HCT116 (cell line): ENCODE results near the gene SOX6. TPM values are rescaled to one million over a fixed set of nuclear protein-coding genes. Genes with fewer than 3 reads are reported as not detected.

Experiments
- ATAC-seq: fragments of 200-7000 bp; cut with Tn5 transposase; 2 replicates; pipeline ENCODE4 v1.9.1; 2020; ENCODE audit warnings: mild to moderate bottlenecking, moderate library complexity
- BruUV-seq: library from RNA; stranded (reverse); fragments of 400-500 nt; replicated peaks from 2 replicates; lab custom pipeline; 2021; lab: Mats Ljungman, UMichigan
- CTCF ChIA-PET: fragments of 300-600 bp; sonication (Branson Sonifier 250); formaldehyde crosslinking; loops from one replicate; lab custom pipeline; 2021; ENCODE audit warnings: antibody characterized with exemption; lab: Charles Lee
- POLR2A ChIA-PET: fragments of 300-600, 350-600 bp; sonication (Branson Sonifier 250); formaldehyde crosslinking; loops from one replicate; lab custom pipeline; 2021; ENCODE audit warnings: antibody characterized with exemption; lab: Charles Lee
- RAD21 ChIA-PET, 2 experiments: fragments of 300-600 bp; sonication (Branson Sonifier 250); formaldehyde crosslinking; loops; one replicate each; lab custom pipeline; 2023; ENCODE audit warnings: low total read pairs in 2 of 2; ENCODE audit not compliant: uncharacterized antibody in 2 of 2, unreplicated experiment in 2 of 2, low non-redundant PET in 1 of 2; lab: Charles Lee
- DNase-seq: peaks from one replicate; pipeline ENCODE4 v3.0.0-alpha.2; 2010; ENCODE audit warnings: low read depth, low spot score
- H2AFZ ChIP-seq: fragments of 200-600 bp; shearing (Covaris generic), sonication (generic); 2 replicates; pipeline ENCODE4 v1.6.1; 2017; ENCODE audit warnings: low read depth, mixed run types, mixed read lengths, antibody characterized with exemption, low read length; ENCODE audit not compliant: poor library complexity, severe bottlenecking
- H3K27ac ChIP-seq: 2 replicates; pipeline ENCODE4 v1.5.1; 2012; ENCODE audit warnings: low read depth, low read length
- H3K27me3 ChIP-seq: fragments of 200-600 bp; sonication (generic); 2 replicates; pipeline ENCODE4 v1.6.1; 2016; ENCODE audit warnings: mixed run types, low read length, mixed read lengths; ENCODE audit not compliant: insufficient read depth
- H3K36me3 ChIP-seq, 2 experiments: fragments of 200-500 bp in 1 of 2; fragments of 200-600 bp in 1 of 2; sonication (Bioruptor generic) in 1 of 2; sonication (generic) in 1 of 2; 2 replicates each; pipeline versions ENCODE4 v1.5.1 to v1.6.1; 2014 to 2016; ENCODE audit warnings: low read length in 2 of 2, inconsistent platforms in 1 of 2, mixed read lengths in 1 of 2, mixed run types in 1 of 2; ENCODE audit not compliant: insufficient read depth in 2 of 2, control insufficient read depth in 1 of 2
- H3K4me1 ChIP-seq, 2 experiments: fragments of 200-600 bp in 1 of 2; sonication (generic) in 1 of 2; 2 replicates each; pipeline versions ENCODE4 v1.5.1 to v1.6.1; 2012 to 2017; ENCODE audit warnings: low read length in 2 of 2, inconsistent platforms in 1 of 2, mild to moderate bottlenecking in 1 of 2, mixed read lengths in 1 of 2, mixed run types in 1 of 2, moderate library complexity in 1 of 2; ENCODE audit not compliant: insufficient read depth in 2 of 2, control insufficient read depth in 1 of 2
- H3K4me2 ChIP-seq: fragments of 200-600 bp; sonication (generic); 2 replicates; pipeline ENCODE4 v1.6.1; 2017; ENCODE audit warnings: mixed run types, low read length, mixed read lengths
- H3K4me3 ChIP-seq, 2 experiments: fragments of 200-600 bp in 1 of 2; sonication (generic) in 1 of 2; replicated peaks in 1 of 2; 2 replicates each; pipeline ENCODE4 v1.5.1; 2011 to 2016; ENCODE audit warnings: low read length in 2 of 2, control low read depth in 1 of 2, low read depth in 1 of 2, mild to moderate bottlenecking in 1 of 2, mixed read lengths in 1 of 2, mixed run types in 1 of 2
- H3K79me2 ChIP-seq: fragments of 200-600 bp; sonication (generic); 2 replicates; pipeline ENCODE4 v1.6.1; 2017; ENCODE audit warnings: mild to moderate bottlenecking, mixed run types, low read length, moderate library complexity, mixed read lengths; ENCODE audit not compliant: insufficient read depth
- H3K9ac ChIP-seq: fragments of 200-600 bp; sonication (generic); 2 replicates; pipeline ENCODE4 v1.6.1; 2016; ENCODE audit warnings: low read length, mixed read lengths
- H3K9me2 ChIP-seq: fragments of 200-600 bp; sonication (generic), shearing (Covaris generic); 2 replicates; pipeline ENCODE4 v1.6.1; 2017; ENCODE audit warnings: mixed run types, mild to moderate bottlenecking, moderate library complexity; ENCODE audit not compliant: insufficient read depth
- H3K9me3 ChIP-seq, 2 experiments: fragments of 200-500 bp in 1 of 2; fragments of 200-600 bp in 1 of 2; sonication (Bioruptor generic) in 1 of 2; sonication (generic) in 1 of 2; 2 replicates each; pipeline ENCODE4 v1.6.1; 2014 to 2017; ENCODE audit warnings: low read length in 2 of 2, mixed read lengths in 2 of 2, inconsistent platforms in 1 of 2, low read depth in 1 of 2, mild to moderate bottlenecking in 1 of 2, mixed run types in 1 of 2, moderate library complexity in 1 of 2; ENCODE audit not compliant: control insufficient read depth in 1 of 2, insufficient read depth in 1 of 2
- H4K20me1 ChIP-seq: fragments of 200-600 bp; sonication (generic), shearing (Covaris generic); 2 replicates; pipeline ENCODE4 v1.6.1; 2017; ENCODE audit warnings: mixed run types, mild to moderate bottlenecking, moderate library complexity; ENCODE audit not compliant: insufficient read depth
- EZH2 ChIP-seq: fragments of 200-600 bp; sonication (generic); IDR thresholded peaks from 2 replicates; pipeline ENCODE4 v1.6.1; 2017; ENCODE audit warnings: antibody characterized with exemption, mixed run types
- POLR2A ChIP-seq: IDR thresholded peaks from 2 replicates; pipeline ENCODE4 v1.7.0; 2011; ENCODE audit warnings: borderline replicate concordance; ENCODE audit not compliant: insufficient read depth, insufficient read length; ENCODE audit errors: extremely low read depth
- POLR2AphosphoS5 ChIP-seq: IDR thresholded peaks from 2 replicates; pipeline ENCODE4 v1.6.1; 2011; ENCODE audit warnings: mild to moderate bottlenecking, low read depth, low read length, moderate library complexity
- SIN3A ChIP-seq: IDR thresholded peaks from 2 replicates; pipeline ENCODE4 v1.6.1; 2012; ENCODE audit warnings: low read depth
- SP1 ChIP-seq: IDR thresholded peaks from 2 replicates; pipeline ENCODE4 v1.6.1; 2012; ENCODE audit warnings: low read depth
- TCF7L2 ChIP-seq: IDR thresholded peaks from 2 replicates; pipeline ENCODE4 v1.7.0; 2011; ENCODE audit warnings: borderline replicate concordance, inconsistent platforms; ENCODE audit not compliant: insufficient read depth, insufficient read length; ENCODE audit errors: extremely low read depth
- ZFX ChIP-seq: fragments of 450-650 bp; IDR thresholded peaks from 2 replicates; pipeline ENCODE4 v1.6.1; 2017
- intact Hi-C: fragments of 100-400 bp; cut with micrococcal nuclease; formaldehyde crosslinking; loops from 2 replicates; pipeline ENCODE4 v1.10.0; 2022
- total RNA-seq: library from RNA; stranded (reverse); gene quantifications from one replicate; pipeline ENCODE4 v1.2.1, GENCODE V29; 2021; ENCODE audit not compliant: unreplicated experiment
- TF ChIP-seq, protein P1 (sequence below): IDR thresholded peaks from 2 replicates; pipeline ENCODE4 v1.6.1; 2012
- TF ChIP-seq, protein P2 (sequence below): IDR thresholded peaks from 2 replicates; pipeline ENCODE4 v1.6.1; 2011; ENCODE audit warnings: mild to moderate bottlenecking, low read length, moderate library complexity; ENCODE audit not compliant: insufficient replicate concordance; ENCODE audit errors: extremely low read depth

The SOX6 gene
- total RNA-seq, 1 experiment from 2014 or later: 0.81 TPM

GRCh38 chr11:16149476-16149875, 206.9 kb downstream of the SOX6 start:
- TF ChIP-seq TCF7L2 (no peak), EZH2 (no peak), POLR2A (no peak), SIN3A (no peak), SP1 (no peak), POLR2AphosphoS5 (no peak), ZFX (no peak)
- TF ChIP-seq, protein P1, sequence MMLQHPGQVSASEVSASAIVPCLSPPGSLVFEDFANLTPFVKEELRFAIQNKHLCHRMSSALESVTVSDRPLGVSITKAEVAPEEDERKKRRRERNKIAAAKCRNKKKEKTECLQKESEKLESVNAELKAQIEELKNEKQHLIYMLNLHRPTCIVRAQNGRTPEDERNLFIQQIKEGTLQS: no peak
- TF ChIP-seq, protein P2, sequence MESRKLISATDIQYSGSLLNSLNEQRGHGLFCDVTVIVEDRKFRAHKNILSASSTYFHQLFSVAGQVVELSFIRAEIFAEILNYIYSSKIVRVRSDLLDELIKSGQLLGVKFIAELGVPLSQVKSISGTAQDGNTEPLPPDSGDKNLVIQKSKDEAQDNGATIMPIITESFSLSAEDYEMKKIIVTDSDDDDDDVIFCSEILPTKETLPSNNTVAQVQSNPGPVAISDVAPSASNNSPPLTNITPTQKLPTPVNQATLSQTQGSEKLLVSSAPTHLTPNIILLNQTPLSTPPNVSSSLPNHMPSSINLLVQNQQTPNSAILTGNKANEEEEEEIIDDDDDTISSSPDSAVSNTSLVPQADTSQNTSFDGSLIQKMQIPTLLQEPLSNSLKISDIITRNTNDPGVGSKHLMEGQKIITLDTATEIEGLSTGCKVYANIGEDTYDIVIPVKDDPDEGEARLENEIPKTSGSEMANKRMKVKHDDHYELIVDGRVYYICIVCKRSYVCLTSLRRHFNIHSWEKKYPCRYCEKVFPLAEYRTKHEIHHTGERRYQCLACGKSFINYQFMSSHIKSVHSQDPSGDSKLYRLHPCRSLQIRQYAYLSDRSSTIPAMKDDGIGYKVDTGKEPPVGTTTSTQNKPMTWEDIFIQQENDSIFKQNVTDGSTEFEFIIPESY: no peak
- TF ChIP-seq, all 23 proteins: peak for 0
- no peak overlapping the region for H3K27ac ChIP-seq
- H3K4me3 ChIP-seq: no peak overlapping the region
- no peaks in the 10 kb centered on the region for H3K9me3 ChIP-seq
- H2AFZ ChIP-seq: no peak overlapping the region
- H3K4me2 ChIP-seq: no peak overlapping the region
- no peak overlapping the region for H3K9ac ChIP-seq
- intact Hi-C loops: no loop called here
- no peaks in the 10 kb centered on the region for H4K20me1 ChIP-seq
- ChIA-PET RAD21 (no interaction called here), POLR2A (no interaction called here), CTCF (no interaction called here)
- H3K27me3 ChIP-seq: 0 out of 2 replicates have a peak, but pooled peaks cover 9% of the 10 kb centered on the region
- no peak for DNase-seq
- no peaks in the 10 kb centered on the region for H3K9me2 ChIP-seq
- no TSS peak for BruUV-seq
- no peak for ATAC-seq
- H3K4me1 ChIP-seq: no peaks in the 10 kb centered on the region; a peak in 1 of 4 replicates
- H3K36me3 ChIP-seq: no peaks in the 10 kb centered on the region
- H3K79me2 ChIP-seq: no peaks in the 10 kb centered on the region
